Gastrocnemius medialis (tissue), 4 donors: ENCODE data around the gene P2RY14. TPM values are rescaled to one million over a fixed set of nuclear protein-coding genes. Genes with fewer than 3 reads are reported as not detected.

Experiments
- ATAC-seq, 2 donors: fragments of 150-250 bp; one replicate each; pipeline ENCODE4 v1.9.1; 2016
- DNase-seq, 2 donors: peaks; one replicate each; pipeline ENCODE4 v3.0.0-alpha.2; 2019
- H3K27ac ChIP-seq, 4 donors: fragments of 200-600 bp; sonication (generic); 1 replicate in 1 of 4; 2 replicates in 3 of 4; pipeline ENCODE4 v1.5.1; 2016 to 2018; ENCODE audit warnings: mild to moderate bottlenecking in 2 of 4, moderate library complexity in 1 of 4
- H3K27me3 ChIP-seq, 3 donors: fragments of 200-600 bp; sonication (generic) in 2 of 3; 1 replicate in 1 of 3; 2 replicates in 2 of 3; pipeline versions ENCODE4 v1.5.1 to v1.6.0; 2016 to 2019; ENCODE audit warnings: mild to moderate bottlenecking in 1 of 3, moderate library complexity in 1 of 3
- H3K36me3 ChIP-seq, 2 donors: fragments of 200-600 bp; sonication (generic) in 1 of 2; one replicate each; pipeline ENCODE4 v1.5.1; 2017 to 2018
- H3K4me1 ChIP-seq, 2 donors: fragments of 200-600 bp; sonication (generic) in 1 of 2; one replicate each; pipeline ENCODE4 v1.5.1; 2016 to 2017; ENCODE audit warnings: mild to moderate bottlenecking in 2 of 2
- H3K4me3 ChIP-seq, 4 donors: fragments of 200-600 bp; sonication (generic) in 3 of 4; 1 replicate in 1 of 4; 2 replicates in 3 of 4; pipeline ENCODE4 v1.5.1; 2016 to 2019; ENCODE audit warnings: mild to moderate bottlenecking in 2 of 4
- H3K9me3 ChIP-seq, 3 donors: fragments of 200-600 bp; sonication (generic) in 2 of 3; 1 replicate in 1 of 3; 2 replicates in 2 of 3; pipeline ENCODE4 v1.5.1; 2016 to 2019
- POLR2A ChIP-seq, 2 donors: fragments of 450-650 bp; IDR thresholded peaks; one replicate each; pipeline ENCODE4 v1.6.1; 2017; ENCODE audit warnings: antibody characterized with exemption in 2 of 2, mild to moderate bottlenecking in 2 of 2, moderate library complexity in 2 of 2
- in situ Hi-C, 4 donors: fragments of 200-750 bp; cut with MboI; loops; one replicate each; pipeline versions ENCODE4 v1.15.0 to v1.8.0; 2017; ENCODE audit warnings: low sequenced_read_pairs in 4 of 4
- intact Hi-C: fragments of 100-400 bp; cut with DNase I; formaldehyde crosslinking; loops from one replicate; pipeline ENCODE4 v1.15.1; 2023; ENCODE audit warnings: low total_unique reads
- total RNA-seq, 4 donors: library from RNA; depleted of rRNA; stranded (reverse); fragments of >200 nt; gene quantifications; one replicate each; pipeline versions ENCODE4 v1.1.0 to v1.2.3, GENCODE V29; 2016
- TF ChIP-seq, protein P1 (sequence below), 5 experiments: fragments of 450-650 bp in 3 of 5; fragments of 200-600 bp in 2 of 5; sonication (generic) in 2 of 5; IDR thresholded peaks in 4 of 5; conservative IDR thresholded peaks in 1 of 5; 1 replicate in 4 of 5; 2 replicates in 1 of 5; pipeline ENCODE4 v1.5.1; 2016 to 2019; ENCODE audit warnings: antibody characterized with exemption in 5 of 5, mild to moderate bottlenecking in 3 of 5, moderate library complexity in 3 of 5

P2RY14 gene
- total RNA-seq, 4 donors from 2014 or later = 3.3 to 5.2 (median 3.8) TPM

DNA sequence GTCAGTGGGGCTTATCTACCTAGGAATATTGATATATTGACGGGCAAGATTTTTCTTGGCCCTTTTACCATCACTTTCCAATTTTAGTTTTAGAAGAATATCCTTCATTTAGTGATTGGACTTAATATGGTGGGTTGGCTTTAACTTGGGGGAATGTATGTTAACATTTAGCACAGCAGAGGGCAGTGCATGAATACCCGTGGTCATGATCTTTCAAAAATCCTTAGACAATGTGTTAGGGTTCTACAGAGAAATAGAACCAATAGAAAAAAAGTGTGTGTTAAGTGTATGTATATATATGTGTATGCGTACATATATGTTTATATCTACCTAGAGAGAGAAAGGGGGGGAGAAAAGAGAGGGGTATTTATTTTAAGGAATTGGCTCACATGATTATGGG, 112.2 kb downstream of the P2RY14 start:
- in situ Hi-C loops (loop anchor here (5.0 kb wide), 3 partner anchors 61 to 116 kb away; partner anchors contain the start of gene P2RY14 (in 2 of the 4)), intact Hi-C loops (loop anchor here (5.0 kb wide), 1 partner anchor 161 kb away; the partner anchor contains the start of gene P2RY13)
- ATAC-seq (no peak), DNase-seq (no peak)
- Histone ChIP-seq H3K27me3 (no peaks in the 10 kb centered on the region), H3K36me3 (no peaks in the 10 kb centered on the region), H3K27ac (no peak overlapping the region), H3K4me1 (peaks cover 14 to 16% of the 10 kb centered on the region in 2 donors), H3K4me3 (no peak overlapping the region), H3K9me3 (no peaks in the 10 kb centered on the region)
- TF ChIP-seq POLR2A (IDR thresholded peaks at IDR 0.05) = no peak
- TF ChIP-seq, protein P1, sequence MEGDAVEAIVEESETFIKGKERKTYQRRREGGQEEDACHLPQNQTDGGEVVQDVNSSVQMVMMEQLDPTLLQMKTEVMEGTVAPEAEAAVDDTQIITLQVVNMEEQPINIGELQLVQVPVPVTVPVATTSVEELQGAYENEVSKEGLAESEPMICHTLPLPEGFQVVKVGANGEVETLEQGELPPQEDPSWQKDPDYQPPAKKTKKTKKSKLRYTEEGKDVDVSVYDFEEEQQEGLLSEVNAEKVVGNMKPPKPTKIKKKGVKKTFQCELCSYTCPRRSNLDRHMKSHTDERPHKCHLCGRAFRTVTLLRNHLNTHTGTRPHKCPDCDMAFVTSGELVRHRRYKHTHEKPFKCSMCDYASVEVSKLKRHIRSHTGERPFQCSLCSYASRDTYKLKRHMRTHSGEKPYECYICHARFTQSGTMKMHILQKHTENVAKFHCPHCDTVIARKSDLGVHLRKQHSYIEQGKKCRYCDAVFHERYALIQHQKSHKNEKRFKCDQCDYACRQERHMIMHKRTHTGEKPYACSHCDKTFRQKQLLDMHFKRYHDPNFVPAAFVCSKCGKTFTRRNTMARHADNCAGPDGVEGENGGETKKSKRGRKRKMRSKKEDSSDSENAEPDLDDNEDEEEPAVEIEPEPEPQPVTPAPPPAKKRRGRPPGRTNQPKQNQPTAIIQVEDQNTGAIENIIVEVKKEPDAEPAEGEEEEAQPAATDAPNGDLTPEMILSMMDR (IDR thresholded peaks at IDR 0.05 in 4 of 5, conservative IDR thresholded peaks at IDR 0.05 in 1 of 5) = no peak

DNA sequence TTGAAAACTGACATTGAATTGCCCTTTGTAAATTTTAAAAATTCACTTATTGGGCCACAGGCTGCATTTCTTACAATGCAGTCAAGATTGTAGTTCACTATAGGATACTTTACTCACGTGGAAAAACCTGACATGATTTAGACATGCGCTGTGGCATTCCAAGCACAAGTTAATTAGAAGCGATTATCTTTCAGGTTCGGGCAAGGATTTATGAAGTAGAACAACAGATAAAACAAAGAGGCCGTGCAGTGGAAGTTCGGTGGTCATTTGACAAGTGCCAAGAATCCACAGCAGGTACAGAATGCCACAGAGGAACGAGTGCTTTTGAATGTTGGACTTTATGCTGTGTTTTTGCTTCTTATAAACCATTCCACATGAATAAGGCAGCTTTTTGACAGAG, 113.1 kb downstream of the P2RY14 start:
- Histone ChIP-seq H3K4me3 (no peak overlapping the region), H3K36me3 (no peaks in the 10 kb centered on the region), H3K9me3 (no peaks in the 10 kb centered on the region), H3K4me1 (peaks cover 7 to 11% of the 10 kb centered on the region in 2 donors), H3K27me3 (no peaks in the 10 kb centered on the region), H3K27ac (no peak overlapping the region)
- no peak for ATAC-seq
- DNase-seq = no peak
- TF ChIP-seq, protein P1 (IDR thresholded peaks at IDR 0.05 in 4 of 5, conservative IDR thresholded peaks at IDR 0.05 in 1 of 5) = no peak
- no peak for TF ChIP-seq POLR2A (IDR thresholded peaks at IDR 0.05)
- in situ Hi-C loops (loop anchor here (5.0 kb wide), 3 partner anchors 62 to 117 kb away; partner anchors contain the start of gene P2RY14 (in 2 of the 4)), intact Hi-C loops (loop anchor here (5.0 kb wide), 1 partner anchor 162 kb away; the partner anchor contains the start of gene P2RY13)

Other genes starting within 250 kb of the P2RY14 start
- 1 to 10 TPM in 1 of 4 donors, under 1 TPM in 3; 0.05 to 1.2 (median 0.10) TPM for gene MED12L, start 192.9 kb downstream of the P2RY14 start, total RNA-seq
- under 1 TPM in 1 of 4 donors, not detected in 3; 0.56 TPM for gene GPR171, start 75.3 kb downstream of the P2RY14 start, total RNA-seq
- not detected for gene GPR87, start 38.3 kb upstream of the P2RY14 start, total RNA-seq
- gene P2RY13, start 51.0 kb upstream of the P2RY14 start, total RNA-seq = 1 to 10 TPM in 1 of 4 donors, under 1 TPM in 3; 0.12 to 1.2 (median 0.30) TPM
- gene P2RY12, start 106.2 kb upstream of the P2RY14 start, total RNA-seq = 1 to 10 TPM in 1 of 4 donors, under 1 TPM in 2, not detected in 1; 0.52 to 1.1 (median 0.56) TPM
- gene IGSF10, start 182.5 kb upstream of the P2RY14 start, total RNA-seq = under 1 TPM in 3 of 4 donors, not detected in 1; 0.16 to 0.82 (median 0.16) TPM